Lower leg skin (tissue), 4 donors: Measurements from ENCODE around the gene SUSD4. TPM values are rescaled to one million over a fixed set of nuclear protein-coding genes. Genes with fewer than 3 reads are reported as not detected.

Experiments
- DNase-seq, 2 donors: peaks; one replicate each; pipeline ENCODE4 v3.0.0-alpha.2; 2019; ENCODE audit warnings: low spot score in 2 of 2
- H3K4me3 ChIP-seq: fragments of 200-600 bp; sonication (generic); 2 replicates; pipeline ENCODE4 v1.5.1; 2017; ENCODE audit warnings: mild to moderate bottlenecking, low read depth; ENCODE audit not compliant: poor library complexity, severe bottlenecking
- POLR2A ChIP-seq, 2 donors: fragments of 450-650 bp; IDR thresholded peaks; one replicate each; pipeline ENCODE4 v1.6.1; 2016 to 2017; ENCODE audit warnings: antibody characterized with exemption in 2 of 2, mild to moderate bottlenecking in 1 of 2, moderate library complexity in 1 of 2
- WGBS, 2 donors: methylation state at CpG; one replicate each; pipeline ENCODE4 v1.1.5; 2018; 5-methylcytosine and 5-hydroxymethylcytosine counted together
- intact Hi-C: fragments of 100-400 bp; cut with DNase I; formaldehyde crosslinking; loops from one replicate; pipeline ENCODE4 v1.15.0; 2023; ENCODE audit warnings: low total_unique reads
- total RNA-seq, 4 donors: library from RNA; depleted of rRNA; stranded (reverse); fragments of >200 nt; gene quantifications; one replicate each; pipeline ENCODE4 v1.1.0, GENCODE V29; 2016
- TF ChIP-seq, protein P1 (sequence below), 3 donors: fragments of 450-650 bp; IDR thresholded peaks; one replicate each; pipeline ENCODE4 v1.5.1; 2016; ENCODE audit warnings: antibody characterized with exemption in 3 of 3, mild to moderate bottlenecking in 3 of 3, moderate library complexity in 2 of 3

SUSD4 gene
- total RNA-seq, 4 donors from 2014 or later, result 2.7 to 6.8 (median 3.8) TPM

DNA sequence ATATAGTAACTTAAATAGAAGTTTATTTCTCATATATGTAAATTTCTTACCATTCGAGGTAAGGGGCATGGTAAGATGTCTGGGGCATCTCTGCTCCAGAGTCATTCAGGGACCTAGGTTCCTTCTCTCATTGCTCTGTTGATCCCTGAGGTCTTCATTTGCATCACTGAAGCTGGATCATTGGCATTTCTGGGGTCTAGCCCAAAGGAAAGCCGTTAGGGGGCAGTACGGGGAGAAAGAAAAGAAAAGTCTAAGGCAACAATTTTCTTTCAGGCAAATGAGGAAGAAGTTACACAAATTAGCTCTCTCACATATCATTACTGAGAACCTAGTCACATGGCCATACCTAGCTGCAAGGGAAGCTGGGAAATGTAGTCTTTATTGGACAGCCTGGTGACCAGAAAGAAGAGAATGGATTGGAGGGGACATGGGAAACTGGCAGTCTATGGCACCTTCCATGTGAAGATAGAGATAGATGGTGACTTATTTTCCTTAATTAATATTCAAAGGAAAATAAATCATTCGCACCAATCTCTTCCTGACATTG lies 10.2 kb upstream of the SUSD4 start:
- intact Hi-C loops, result no loop called here
- TF ChIP-seq, protein P1, sequence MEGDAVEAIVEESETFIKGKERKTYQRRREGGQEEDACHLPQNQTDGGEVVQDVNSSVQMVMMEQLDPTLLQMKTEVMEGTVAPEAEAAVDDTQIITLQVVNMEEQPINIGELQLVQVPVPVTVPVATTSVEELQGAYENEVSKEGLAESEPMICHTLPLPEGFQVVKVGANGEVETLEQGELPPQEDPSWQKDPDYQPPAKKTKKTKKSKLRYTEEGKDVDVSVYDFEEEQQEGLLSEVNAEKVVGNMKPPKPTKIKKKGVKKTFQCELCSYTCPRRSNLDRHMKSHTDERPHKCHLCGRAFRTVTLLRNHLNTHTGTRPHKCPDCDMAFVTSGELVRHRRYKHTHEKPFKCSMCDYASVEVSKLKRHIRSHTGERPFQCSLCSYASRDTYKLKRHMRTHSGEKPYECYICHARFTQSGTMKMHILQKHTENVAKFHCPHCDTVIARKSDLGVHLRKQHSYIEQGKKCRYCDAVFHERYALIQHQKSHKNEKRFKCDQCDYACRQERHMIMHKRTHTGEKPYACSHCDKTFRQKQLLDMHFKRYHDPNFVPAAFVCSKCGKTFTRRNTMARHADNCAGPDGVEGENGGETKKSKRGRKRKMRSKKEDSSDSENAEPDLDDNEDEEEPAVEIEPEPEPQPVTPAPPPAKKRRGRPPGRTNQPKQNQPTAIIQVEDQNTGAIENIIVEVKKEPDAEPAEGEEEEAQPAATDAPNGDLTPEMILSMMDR (IDR thresholded peaks at IDR 0.05), result no peak
- TF ChIP-seq POLR2A (IDR thresholded peaks at IDR 0.05), result no peak
- DNase-seq, result no peak
- 74 to 82% methylated on average over 4 of the region's 4 CpGs for WGBS, 2 donors
- no peak overlapping the region for H3K4me3 ChIP-seq

DNA sequence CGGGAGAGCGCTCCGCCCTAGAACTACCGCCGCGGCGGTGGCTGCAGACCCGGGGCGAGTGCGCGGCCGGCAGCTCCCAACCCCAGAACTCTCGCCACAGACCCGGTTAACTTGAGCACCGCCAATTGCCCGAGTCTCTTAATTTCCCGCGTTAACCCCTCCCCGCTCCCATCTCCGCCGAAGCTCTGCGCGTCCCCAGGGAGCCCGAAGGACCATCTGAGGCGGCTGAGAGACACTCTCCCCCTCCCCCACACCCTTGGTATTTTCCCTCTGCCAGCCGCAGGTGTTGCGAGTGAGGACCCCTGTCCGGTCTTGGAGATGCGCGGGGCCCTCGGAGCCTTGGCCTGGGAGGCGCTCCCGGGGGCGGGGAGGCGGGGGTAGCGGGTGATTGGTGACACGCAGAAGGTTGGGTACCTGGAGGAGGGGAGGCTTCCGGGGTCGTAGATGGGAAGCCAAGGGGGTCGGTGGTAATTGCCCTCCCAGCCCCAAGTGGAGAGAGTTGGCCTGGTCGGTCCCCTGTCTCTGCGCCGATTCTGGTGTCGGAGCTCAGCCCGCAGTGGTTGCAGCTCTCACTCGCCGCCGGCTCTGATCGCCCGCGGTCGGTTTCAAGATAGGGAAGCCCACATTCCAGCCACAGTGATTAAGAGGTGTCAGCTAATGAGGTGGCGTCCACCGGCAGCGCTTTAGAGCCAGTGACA lies 858 bp upstream of the SUSD4 start:
- peak overlapping the region; percentile 30 for H3K4me3 ChIP-seq
- 5 to 7% methylated on average over 31 to 44 of the region's 55 CpGs for WGBS, 2 donors
- TF ChIP-seq, protein P1 (IDR thresholded peaks at IDR 0.05), result no peak
- TF ChIP-seq POLR2A (IDR thresholded peaks at IDR 0.05), result no peak
- intact Hi-C loops, result loop anchor here (10.0 kb wide), 1 partner anchor 230 kb away; no protein-coding TSS in a partner anchor
- no peak for DNase-seq

DNA sequence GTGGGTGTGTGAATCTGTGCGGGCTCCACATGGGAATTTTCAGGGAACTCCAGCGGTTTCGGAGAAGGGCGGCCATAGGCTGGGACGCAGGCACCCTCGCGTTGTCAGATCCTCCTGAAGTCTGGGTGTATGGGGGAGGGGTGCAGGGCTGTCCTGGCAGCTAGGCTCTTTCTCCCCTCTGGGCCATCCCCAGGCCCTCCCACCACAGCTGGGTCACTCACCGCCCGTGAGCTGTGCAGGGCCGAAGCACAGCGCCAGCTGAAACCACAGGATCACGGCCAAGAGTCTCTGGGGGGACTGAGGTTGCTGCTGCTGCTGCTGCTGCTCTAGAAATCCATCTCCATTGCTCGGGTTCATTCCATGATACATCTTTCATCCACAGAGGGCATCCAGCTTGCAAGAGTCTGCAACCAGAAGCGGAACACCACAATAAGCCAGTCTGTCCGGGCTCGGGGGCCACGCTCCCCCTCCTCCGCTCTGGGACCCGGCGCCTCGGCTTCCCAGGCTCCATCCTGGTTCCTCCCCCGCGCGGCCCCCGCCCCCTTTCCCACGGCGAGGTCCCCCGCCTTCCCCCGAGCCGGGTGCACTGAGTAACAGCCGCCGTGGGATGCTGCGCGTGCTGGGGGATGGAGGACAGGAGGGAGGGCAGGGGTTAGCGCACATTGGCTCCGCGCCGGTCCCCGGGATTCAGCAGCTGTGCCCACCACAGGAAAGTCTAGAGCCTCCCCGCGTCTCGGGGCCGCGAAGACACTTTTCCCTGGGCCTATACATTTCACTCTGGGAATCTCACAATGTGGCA lies 720 bp downstream of the SUSD4 start:
- intact Hi-C loops, result loop anchor here (10.0 kb wide), 1 partner anchor 228 kb away; no protein-coding TSS in a partner anchor
- DNase-seq, result no peak
- H3K4me3 ChIP-seq, result peak overlapping the region; percentile 28
- TF ChIP-seq, protein P1 (IDR thresholded peaks at IDR 0.05), result no peak
- 1 to 2% methylated on average over 29 to 30 of the region's 44 CpGs for WGBS, 2 donors

DNA sequence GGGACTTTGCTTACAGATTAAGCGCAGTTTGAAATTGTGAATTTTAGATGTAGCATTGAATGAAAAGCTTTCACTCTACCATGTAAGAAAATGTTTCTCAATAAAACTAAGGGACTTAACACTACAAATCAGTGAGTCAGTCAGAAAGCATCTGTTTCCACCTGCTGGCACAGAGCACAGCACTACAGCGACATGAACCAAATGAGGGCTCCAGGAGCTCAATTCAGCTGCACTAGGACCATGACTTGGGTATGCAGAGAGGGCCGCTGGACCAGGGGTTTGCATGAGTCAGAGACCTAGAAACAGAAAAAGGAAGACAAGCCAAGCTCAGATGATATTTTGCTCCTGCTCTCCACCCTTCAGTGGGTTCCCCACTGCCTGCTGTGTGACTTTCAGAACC lies 5.2 kb downstream of the SUSD4 start:
- TF ChIP-seq POLR2A (IDR thresholded peaks at IDR 0.05), result no peak
- TF ChIP-seq, protein P1 (IDR thresholded peaks at IDR 0.05), result no peak
- peak in 1 of 2 donors; percentile 67 for DNase-seq
- intact Hi-C loops, result loop anchor here (5.0 kb wide), 1 partner anchor 102 kb away; no protein-coding TSS in a partner anchor
- WGBS, 2 donors, result 75 to 78% methylated on average over 3 of the region's 3 CpGs
- no peak overlapping the region for H3K4me3 ChIP-seq

DNA sequence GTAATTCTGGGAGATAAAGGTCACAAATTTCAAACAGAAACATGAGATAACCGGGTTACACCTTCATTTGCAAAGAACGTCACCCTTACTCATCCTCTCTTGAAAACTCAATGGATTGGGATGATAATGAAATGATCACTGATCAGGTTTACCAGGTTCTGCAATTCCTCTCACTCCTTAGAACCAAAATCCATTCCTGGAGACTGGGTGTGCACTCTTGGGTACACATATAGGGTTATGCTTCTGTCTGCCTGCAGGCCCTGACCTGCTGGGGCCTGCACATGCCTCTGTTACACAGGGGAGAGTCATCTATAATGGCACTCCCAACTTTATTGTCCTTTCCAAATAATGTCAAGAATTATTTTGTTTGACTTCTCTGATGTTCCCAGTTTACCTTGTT lies 8.3 kb downstream of the SUSD4 start:
- no peak for TF ChIP-seq POLR2A (IDR thresholded peaks at IDR 0.05)
- TF ChIP-seq, protein P1 (IDR thresholded peaks at IDR 0.05), result no peak
- 46 to 50% methylated on average over 2 of the region's 2 CpGs for WGBS, 2 donors
- intact Hi-C loops, result loop anchor here (5.0 kb wide), 1 partner anchor 98 kb away; no protein-coding TSS in a partner anchor
- no peak overlapping the region for H3K4me3 ChIP-seq
- DNase-seq, result peak in 1 of 2 donors; percentile 53
